PC-9 (cell line): Measurements from ENCODE around the gene RHCE.

ENCODE experiments used
- EZH2 ChIP-seq: fragments of 200-600 bp; sonication (generic); IDR thresholded peaks from 2 replicates; pipeline ENCODE4 v1.8.0; 2017; ENCODE audit warnings: antibody characterized with exemption, low read depth
- TF ChIP-seq, protein P1 (sequence below): fragments of 200-600 bp; sonication (generic); conservative IDR thresholded peaks from 2 replicates; pipeline ENCODE4 v1.6.1; 2017; ENCODE audit warnings: mixed run types, antibody characterized with exemption, mild to moderate bottlenecking, moderate library complexity

- TF ChIP-seq, protein P1, sequence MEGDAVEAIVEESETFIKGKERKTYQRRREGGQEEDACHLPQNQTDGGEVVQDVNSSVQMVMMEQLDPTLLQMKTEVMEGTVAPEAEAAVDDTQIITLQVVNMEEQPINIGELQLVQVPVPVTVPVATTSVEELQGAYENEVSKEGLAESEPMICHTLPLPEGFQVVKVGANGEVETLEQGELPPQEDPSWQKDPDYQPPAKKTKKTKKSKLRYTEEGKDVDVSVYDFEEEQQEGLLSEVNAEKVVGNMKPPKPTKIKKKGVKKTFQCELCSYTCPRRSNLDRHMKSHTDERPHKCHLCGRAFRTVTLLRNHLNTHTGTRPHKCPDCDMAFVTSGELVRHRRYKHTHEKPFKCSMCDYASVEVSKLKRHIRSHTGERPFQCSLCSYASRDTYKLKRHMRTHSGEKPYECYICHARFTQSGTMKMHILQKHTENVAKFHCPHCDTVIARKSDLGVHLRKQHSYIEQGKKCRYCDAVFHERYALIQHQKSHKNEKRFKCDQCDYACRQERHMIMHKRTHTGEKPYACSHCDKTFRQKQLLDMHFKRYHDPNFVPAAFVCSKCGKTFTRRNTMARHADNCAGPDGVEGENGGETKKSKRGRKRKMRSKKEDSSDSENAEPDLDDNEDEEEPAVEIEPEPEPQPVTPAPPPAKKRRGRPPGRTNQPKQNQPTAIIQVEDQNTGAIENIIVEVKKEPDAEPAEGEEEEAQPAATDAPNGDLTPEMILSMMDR = no peak
- no peak for TF ChIP-seq EZH2
Measured at GRCh38 chr1:25431955-25432719, 11.5 kb upstream of the RHCE start.
